HG02623 (cell line): ENCODE results near the gene CNOT6.

Source experiments
- ATAC-seq: cut with Tn5 transposase; IDR thresholded peaks from one replicate; pipeline ENCODE4 v1.9.1; 2021; ENCODE audit warnings: moderate library complexity; ENCODE audit not compliant: unreplicated experiment

Gene CNOT6

DNA sequence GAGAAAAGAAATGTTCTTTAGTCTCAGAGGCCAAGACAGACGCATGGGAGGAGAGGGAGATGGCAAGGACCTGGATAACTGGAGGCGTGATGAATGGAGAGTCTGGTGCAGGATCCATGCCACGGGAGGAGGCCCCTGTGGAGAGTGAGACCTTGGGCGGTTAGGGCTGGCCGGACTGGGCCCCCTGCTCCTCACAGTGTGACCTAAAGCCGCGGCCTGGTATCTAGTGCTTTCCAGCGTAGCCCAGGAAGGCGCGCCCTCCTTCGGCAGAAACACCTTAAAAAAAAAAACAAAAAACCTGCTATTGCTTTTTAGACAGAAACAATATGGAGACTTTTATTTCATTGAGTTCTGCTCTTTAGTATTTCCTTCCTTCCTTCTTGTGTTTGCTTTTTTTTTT is 64.1 kb downstream of the CNOT6 start:
- ATAC-seq = no peak

DNA sequence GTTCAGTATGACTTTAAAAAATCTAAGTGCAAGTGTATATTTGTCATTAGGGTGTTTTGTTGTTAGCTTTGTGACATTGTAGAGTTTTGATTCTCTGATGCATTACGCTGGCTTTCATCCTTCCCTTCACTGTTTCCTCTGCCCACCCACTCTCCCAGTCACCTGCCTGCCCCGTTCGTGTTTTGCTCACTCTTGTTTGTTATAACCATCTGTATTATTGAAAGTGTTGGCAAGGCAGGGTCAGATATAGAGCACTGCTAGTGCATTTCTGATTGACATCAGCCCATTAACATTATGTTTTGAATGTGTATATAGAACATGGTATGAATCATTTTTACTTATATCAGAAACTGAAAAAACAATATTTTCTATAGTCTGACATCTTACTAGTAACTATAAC is 69.8 kb downstream of the CNOT6 start:
- ATAC-seq = no peak

DNA sequence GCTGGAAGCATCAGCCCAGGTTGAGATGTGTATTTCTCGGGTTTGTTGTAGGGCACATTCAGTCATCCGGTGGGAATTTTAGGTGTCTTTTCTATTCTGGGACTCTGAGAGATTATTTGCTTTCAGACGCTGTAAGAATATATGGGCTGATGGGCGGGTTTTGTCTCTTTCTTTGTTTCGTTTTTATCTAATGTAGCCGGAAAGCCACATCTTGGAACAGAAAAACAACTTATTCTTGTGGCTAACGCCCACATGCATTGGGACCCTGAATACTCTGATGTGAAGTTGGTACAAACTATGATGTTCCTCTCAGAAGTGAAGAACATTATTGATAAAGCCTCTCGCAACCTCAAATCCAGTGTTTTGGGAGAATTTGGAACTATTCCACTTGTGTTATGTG is 74.7 kb downstream of the CNOT6 start:
- ATAC-seq = no peak

DNA sequence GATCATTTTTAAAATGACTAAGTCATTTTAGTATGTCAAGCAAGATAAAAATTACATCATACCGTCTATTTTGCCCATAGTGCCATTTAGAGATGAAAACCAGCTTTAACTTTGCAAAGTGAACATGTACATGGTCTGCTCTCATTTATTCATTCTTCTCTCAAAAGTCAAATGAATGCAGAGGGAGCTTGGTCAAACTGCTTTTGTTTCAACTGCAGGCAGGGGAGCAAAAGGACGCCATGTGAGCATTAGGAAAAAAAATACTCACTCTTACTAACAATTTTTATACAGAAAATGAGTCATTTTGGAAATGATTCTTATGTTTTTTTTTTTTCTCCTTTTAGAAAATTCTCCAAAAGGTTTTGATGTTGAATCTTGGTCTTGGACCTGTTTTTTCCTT is 81.4 kb downstream of the CNOT6 start:
- ATAC-seq = no peak

DNA sequence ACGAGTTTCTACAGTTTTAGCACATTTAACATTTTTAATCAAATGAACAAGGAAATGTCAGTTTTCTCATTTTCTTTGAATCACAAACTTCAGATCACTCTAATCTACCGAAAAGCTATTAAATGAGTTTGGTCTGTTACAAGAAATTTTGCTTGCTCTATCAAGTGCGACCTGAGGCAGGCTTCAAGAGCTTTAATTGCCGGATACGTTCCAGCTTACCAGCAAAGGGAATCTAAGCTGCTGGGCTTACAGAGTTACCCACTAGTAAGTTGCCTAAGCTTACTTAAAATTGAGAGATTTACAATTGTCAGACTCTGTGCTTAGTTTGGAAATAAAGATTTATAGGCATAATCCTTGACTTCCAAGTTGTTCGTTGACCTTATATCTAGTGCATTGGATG is 86.5 kb downstream of the CNOT6 start:
- ATAC-seq = no peak

DNA sequence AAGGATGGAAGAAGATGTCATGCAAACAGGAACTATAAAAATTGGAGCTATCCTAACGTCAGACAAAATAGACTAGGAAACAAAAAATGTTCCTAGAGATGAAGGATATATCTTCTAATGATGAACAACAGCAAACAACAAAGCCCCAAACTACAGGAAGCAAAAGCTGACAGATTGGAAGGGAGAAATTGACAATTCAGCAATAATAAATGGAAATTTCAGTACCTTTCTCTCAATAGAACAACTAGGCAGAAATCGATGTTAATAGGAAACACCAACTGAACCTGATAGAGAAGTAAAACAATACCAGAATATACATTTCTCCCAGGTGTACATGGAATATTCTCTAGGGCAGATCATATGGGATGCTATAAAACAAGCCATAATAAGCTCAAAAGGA is 89.6 kb downstream of the CNOT6 start:
- no peak for ATAC-seq

DNA sequence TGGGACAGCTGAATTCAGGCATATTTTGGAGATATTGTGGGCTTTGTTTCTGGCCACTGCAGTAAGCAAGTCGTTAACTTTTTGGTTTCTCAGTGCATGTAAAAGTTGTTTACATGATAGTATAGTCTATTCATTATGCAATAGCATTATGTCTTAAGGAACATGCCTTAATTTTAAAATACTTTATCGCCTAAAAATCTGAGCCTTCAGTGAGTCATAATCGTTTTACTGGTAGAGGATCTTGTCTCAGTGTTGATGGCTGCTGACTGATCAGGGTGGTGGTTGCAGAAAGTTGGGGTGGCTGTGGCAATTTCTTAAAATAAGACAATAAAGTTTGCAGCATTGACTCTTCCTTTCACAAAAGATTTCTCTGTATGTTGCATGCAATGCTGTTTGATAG is 92.0 kb downstream of the CNOT6 start:
- no peak for ATAC-seq

DNA sequence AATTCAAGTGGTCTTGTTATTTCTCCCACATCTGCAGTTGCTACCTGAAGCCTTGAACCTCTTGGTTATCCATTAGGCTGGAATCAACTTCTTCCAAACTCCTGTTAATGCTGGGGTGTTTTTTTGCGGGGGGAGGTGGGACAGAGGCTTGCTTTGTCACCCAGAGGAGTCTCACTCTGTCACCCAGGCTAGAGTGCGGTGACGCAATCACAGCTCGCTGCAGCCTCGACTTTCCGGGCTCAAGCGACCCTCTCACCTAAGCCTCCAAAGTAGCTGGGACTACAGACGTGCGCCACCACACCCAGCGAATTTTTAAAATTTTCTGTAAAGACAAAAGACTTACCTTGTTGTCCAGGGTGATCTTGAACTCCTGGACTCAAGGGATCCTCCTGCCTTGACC is 92.7 kb downstream of the CNOT6 start:
- no peak for ATAC-seq

DNA sequence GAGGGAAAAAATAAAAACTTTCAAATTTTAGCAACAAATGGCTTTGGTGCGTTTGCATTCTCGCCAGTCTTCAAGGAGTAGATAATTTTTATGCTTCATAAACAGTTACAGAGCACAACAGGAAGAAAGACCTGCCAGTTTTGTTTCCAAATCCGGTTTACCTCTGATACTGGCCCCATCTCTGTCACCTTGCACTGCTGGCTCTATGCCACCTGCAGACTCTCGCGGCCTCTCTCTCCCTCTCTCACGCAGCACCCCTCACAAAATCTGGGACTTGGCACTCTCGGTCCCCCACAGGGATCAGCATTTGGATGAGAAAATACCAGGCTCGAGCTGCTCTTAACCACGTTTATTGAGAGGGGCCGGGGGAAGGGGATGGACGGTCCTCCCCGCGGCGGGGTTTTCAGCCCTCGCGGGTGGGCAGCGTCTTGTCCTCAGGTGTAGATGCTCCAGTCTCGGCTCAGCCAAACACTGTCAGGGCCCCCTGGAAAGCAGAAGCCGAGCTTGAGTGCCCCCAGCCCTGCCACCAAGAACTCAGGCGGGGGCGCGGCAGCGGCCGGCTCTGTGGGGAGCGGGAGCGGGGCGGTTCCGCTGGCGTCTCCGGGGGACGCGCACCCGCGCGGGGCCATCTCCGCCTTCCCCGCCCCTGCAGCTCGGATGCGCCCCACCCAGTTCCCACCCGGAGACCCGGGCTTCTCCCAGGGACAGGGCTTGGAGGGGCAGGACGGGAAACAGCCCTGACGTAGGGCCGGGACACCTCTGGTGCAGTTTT is 95.8 kb downstream of the CNOT6 start:
- no peak for ATAC-seq

DNA sequence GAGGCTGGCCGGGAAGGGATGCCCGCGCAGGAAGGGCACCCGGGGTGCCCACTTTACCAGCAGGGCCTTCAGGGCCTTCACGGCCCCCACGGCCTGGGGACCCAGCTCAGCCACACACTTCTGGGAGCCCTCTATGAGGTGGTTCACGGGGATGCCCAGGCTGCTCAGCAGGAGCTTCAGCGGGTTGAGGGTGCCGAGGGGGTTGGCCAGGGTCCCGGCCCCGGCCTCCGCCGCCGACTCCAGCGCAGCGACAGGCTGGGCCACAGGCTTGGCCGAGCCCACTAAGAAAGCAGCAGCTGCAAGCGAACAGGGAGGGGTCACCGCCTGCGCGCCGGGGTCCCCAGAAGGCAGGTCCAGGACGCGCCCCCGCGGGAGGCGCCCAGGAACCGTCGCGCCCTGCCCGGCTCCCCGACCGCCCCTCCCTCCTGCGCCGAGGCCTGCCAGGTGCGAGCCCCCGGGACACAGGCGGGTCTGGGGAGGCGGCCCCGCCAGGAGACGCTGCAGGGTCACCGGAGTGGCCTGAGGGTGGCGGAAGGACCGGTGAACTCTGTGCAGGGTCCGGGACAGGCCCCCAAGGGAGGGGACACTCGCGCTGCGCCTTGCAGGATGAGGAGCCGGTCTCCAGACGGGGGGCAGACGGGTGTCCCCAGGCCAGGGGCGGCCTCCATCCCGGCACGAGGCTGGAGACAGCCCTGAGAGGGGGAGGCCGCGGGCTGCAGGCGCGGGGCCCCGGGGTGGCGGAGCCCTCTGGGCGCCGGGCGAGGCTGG is 96.5 kb downstream of the CNOT6 start:
- no peak for ATAC-seq

DNA sequence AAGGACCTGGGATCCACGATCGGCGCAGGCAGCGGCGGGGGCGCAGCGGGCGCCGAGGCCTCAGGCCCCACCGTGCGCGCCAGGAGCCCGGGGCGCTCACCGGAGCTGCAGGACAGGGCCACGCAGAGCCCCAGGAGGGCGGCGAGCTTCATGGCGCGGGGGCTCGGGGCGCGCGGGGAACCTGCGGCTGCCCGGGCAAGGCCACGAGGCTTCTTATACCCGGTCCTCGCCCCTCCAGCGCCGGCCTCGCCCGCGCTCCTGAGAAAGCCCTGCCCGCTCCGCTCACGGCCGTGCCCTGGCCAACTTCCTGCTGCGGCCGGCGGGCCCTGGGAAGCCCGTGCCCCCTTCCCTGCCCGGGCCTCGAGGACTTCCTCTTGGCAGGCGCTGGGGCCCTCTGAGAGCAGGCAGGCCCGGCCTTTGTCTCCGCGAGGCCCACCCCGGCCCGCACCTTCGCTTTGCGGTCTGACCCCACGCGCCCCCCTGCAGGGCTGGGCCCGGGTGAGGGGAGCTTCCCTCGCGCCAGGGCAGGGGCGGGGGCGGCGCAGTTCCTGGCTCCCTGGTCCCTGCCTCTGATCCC is 97.2 kb downstream of the CNOT6 start, which contains the start of gene SCGB3A1:
SCGB3A1 (minus strand) TSS at position 189 of the 577 bp plus-strand sequence; CDS start at position 152, 37 bp downstream.
- ATAC-seq = no peak

DNA sequence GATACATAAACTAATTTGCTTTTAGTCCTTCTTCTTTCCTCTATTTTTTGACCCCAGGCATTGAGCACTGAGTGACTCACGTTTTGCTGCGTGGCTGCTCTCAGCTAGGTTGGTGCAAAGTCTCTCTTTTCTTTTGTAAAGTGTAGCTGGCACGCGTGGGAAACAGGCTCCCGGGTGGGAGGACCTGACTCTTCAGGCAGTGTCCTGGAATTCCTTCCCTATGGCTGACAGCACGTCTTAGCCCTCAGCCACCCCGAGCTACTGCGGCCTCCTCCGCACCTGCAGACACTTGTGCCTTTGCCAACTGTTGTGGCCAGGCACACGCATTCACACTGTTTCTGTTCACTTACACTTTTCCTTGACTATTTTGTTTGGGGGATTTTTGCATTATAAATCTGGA is 98.0 kb downstream of the CNOT6 start:
- ATAC-seq = no peak

DNA sequence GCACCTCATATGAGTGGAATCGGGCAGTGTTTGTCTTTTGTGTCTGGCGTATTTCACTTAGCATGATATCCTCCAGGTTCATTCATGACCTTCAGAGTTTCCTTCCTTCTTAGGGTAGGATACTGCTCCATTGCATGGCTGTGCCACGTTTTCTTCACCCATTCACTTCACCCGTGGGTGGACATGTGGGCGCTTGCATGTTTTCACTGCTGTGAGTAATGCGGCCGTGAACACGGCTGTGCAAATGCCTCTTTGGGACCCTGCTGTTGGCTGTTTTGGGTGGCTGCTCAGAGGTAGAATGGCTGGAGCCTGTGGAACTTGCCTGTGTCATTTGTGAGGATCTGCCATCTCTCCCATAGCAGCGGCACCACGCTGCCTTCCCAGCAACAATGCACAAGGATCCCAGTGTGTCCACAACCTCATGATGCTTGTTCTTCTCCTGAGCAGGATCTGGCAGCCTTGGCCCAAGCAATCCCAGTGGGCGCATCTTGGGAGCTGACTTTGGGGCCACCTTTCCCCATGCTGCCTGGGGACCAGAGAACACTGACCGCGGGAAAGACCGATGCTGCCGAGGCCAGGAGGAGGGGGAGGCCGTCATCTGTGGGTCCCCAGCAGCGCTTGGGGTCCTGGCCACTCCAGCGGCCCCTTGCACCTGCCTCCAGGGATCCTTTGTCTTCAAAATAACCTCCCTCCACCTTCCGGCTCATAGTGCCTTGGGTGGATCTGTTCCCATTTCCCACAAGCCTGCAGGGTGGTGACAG is 99.4 kb downstream of the CNOT6 start:
- no peak for ATAC-seq

DNA sequence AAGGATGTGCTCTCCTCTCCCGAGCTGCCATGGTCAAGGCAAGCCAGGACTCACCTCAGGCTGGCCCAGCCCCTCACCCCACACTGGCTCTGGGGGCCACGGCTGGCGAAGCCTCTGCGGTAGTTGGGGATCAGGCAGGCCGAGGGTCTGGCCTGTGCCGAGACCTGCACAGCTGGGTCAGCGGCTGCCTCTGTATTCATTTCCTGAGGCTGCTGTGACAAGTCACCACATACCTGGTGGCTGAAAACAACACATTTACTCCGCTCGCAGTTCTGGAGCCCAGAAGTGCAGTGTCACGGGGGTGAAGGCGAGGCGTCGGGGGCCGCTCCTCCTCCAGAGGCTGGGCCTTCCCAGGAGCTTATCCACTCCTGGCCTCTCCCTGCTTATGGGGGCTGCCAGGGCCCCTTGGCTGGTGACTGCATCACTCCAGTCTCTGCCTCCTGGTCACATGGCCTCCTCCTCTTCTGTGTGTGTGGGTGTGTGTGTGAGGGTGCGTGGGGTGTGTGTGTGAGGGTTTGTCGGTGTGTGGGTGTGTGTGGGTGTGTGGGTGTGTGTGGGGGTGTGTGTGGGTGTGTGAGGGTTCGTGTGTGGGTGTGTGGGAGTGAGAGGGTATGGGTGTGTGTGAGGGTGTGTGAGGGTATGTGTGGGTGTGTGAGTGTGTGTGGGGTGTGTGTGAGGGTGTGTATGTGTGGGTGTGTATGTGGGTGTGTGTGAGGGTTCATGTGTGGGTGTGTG is 100.3 kb downstream of the CNOT6 start:
- ATAC-seq = no peak

DNA sequence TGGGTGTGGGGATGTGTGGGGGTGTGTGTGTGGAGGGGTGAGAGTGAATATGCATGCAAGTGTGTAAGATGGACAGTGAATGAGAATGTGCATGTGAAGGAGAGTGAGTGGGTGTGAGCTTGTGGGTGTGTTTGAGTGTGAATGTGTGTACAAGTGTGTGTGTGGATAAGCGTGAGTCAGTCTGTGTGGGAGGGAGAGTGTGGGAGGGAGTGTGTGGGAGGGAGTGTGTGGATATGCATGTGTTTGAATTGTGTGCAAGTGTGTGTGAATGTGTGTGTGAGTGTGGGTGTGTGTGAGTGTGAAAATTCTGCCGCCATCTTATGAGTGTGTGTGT is 100.8 kb downstream of the CNOT6 start:
- ATAC-seq = no peak

DNA sequence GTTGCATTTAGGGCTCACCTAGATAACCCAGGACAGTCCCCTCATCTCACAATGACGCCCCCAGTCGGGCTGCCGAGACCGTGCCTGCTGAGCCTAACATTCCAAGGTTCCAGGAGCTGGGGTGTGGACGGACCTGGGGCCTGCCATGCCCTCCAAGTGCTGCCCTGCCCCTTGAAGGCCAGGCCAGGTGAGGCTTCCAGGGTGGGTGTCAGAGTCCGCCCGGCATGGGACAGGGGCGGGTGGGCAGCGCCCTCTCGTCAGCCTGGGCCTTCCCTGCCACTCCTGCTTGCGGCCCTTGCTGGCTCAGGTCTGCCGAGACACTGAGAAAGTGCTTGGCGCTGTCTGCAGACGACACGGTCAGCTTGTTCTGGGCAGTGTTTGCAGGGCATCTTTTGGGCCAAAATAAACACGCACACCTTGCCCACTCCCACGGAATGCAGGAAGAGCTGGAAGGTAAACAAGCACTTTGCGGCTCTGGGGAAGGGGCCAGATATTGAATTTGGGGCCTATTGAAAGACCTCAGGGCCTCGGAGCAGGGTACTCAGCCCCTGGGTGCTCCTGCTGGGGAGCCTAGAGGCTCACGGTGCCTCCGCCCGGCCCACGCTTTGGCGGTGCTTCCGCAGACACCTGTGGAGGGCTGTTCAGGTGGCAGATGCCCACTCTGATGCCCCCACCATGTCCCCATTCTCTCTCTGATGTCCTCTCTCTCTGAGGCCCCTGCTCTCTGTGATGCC is 101.4 kb downstream of the CNOT6 start:
- no peak for ATAC-seq

DNA sequence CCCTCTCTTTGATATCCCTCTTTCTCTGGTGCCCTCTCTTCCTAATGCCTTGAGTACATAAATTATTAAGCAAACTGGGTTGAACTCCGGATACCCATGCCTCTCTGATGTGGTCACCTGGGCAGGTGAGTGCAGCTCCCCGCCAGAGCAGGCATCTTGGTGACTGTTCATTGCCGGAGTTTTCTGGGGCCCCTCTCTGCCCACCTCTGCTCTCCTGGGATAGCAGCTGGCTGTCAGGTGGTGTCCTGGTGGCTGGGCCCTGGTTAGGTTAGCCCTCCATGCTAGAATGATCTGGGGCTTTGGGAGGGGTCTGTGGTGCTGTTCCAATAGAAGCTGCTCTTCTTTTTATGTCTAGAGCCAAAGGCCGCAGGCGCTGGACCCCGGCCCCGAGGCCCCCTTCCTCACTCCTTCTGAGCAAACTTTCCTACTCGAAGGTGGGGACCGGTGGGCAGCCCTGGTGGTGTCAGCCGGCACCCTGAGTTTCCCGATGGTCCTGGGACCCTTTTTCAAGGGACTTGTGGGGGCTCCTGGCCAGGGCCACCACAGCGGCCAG is 102.0 kb downstream of the CNOT6 start:
- ATAC-seq = no peak

DNA sequence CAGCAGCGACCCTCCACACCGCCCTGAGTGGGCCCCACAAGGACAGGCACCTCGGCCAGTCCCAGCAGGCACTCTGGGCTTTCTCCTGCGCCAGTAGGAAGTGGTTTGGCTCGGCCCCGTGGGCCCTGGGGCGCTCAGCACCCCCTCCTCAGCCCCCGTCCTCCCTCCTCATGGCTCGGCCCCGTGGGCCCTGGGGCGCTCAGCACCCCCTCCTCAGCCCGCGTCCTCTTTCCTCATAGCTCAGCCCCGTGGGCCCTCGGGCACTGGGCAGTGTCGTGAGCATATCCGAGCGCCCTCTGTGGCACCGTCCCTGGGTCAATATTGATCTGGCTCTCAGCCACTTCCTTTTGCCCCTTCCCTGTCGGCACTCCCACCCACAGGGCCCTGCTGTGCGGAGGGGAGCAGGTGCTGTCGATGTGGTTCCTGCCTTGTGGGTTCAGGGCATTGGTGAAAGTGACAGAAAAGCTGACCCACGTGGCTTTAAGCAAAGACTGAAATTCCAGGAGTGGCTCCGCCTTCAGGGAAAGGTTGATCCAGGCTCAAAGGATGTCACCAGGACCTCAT is 102.6 kb downstream of the CNOT6 start:
- no peak for ATAC-seq

DNA sequence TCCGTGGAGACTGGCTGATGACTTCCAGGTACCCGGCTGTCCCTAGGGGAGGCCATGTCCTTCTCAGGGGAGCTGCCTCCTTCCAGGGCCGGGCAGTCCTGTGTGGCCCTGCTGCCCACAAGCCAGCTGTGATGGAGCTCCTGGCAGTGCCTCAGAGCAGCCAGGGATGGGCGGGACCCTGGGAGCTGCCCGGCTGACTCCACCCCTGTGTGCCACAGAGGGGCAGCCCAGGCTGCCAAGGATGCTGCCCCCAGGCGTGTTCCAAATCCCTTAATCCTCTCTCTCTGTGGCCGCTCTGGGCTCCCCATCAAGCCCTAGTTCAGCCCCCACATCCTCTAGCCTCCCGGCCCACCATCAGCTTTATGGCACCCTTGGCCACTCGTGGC is 104.1 kb downstream of the CNOT6 start:
- ATAC-seq = no peak
